ENCODE results near the gene EEF1G. TPM values are rescaled to one million over a fixed set of nuclear protein-coding genes. Genes with fewer than 3 reads are reported as not detected.
A peak's percentile ranks its signal among the peaks of the same experiment; 100 is the strongest.

Gene EEF1G
- total and polyA plus RNA-seq, 9 of the 15 experiments (the other 6 are each of a cell fraction or from before 2014, with no cell fraction given), result 985 to 2,349 (median 2,035) TPM

DNA sequence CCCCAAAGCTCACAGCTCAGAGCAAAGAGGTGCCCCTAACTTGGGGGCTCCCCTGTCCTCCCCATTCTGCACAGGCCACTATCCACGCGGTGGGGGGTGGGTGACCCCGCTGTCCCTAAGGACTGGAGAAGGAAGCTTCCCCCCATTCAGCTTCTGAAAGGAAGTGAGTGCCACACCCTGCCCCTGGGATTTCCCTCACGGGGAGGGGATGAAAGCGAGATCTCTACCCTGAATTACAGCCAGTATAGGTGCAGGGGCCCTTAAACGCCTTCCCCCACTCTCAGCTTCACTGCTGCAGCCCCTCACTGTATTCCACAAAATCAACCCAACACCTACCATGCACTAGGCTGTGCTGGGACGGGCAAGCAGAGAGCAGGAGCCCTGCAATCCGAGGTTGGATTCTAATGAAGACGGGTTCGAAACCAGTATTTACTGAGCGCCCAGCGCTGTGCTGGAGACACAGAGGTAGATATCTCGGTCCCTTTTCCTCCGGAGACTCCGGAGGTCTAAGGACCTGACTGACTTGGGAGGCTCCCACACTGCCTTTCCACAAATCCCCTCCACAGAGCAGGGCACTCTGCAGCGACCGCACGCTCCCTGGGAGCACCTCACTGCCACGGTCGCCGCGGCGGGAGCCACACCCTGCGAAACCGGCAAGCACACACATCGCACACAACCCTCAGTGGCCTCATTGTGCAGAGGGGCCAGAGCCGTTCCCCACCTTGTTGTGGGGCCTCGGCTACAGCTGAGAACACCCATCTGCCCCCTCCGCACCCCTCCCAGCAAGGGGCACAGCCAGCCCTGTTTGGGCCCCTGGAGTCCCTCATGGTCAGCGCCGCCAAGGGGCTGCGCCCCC lies 28.9 kb downstream of the EEF1G start (continued):
- TF ChIP-seq, protein P1, sequence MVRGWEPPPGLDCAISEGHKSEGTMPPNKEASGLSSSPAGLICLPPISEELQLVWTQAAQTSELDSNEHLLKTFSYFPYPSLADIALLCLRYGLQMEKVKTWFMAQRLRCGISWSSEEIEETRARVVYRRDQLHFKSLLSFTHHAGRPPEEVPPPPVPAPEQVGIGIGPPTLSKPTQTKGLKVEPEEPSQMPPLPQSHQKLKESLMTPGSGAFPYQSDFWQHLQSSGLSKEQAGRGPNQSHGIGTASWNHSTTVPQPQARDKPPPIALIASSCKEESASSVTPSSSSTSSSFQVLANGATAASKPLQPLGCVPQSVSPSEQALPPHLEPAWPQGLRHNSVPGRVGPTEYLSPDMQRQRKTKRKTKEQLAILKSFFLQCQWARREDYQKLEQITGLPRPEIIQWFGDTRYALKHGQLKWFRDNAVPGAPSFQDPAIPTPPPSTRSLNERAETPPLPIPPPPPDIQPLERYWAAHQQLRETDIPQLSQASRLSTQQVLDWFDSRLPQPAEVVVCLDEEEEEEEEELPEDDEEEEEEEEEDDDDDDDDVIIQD (CRISPR knock-in tag; IDR thresholded peaks at IDR 0.05), result no peak
- TF ChIP-seq CREBBP (IDR thresholded peaks at IDR 0.05; ENCODE audit: low read depth, low read length), result no peak
- TF ChIP-seq ZNF696 (CRISPR knock-in tag; conservative IDR thresholded peaks at IDR 0.05), result no peak
- no peak for TF ChIP-seq EHMT2 (IDR thresholded peaks at IDR 0.05)
- TF ChIP-seq, protein P2, sequence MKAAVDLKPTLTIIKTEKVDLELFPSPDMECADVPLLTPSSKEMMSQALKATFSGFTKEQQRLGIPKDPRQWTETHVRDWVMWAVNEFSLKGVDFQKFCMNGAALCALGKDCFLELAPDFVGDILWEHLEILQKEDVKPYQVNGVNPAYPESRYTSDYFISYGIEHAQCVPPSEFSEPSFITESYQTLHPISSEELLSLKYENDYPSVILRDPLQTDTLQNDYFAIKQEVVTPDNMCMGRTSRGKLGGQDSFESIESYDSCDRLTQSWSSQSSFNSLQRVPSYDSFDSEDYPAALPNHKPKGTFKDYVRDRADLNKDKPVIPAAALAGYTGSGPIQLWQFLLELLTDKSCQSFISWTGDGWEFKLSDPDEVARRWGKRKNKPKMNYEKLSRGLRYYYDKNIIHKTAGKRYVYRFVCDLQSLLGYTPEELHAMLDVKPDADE (conservative IDR thresholded peaks at IDR 0.05; ENCODE audit: control insufficient read depth, low read depth, low read length), result no peak
- TF ChIP-seq, protein P3, sequence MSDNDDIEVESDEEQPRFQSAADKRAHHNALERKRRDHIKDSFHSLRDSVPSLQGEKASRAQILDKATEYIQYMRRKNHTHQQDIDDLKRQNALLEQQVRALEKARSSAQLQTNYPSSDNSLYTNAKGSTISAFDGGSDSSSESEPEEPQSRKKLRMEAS (CRISPR knock-in tag; IDR thresholded peaks at IDR 0.05), result 0 out of 2 replicates have a peak, but pooled peaks have one; percentile 3
- TF ChIP-seq, protein P4, sequence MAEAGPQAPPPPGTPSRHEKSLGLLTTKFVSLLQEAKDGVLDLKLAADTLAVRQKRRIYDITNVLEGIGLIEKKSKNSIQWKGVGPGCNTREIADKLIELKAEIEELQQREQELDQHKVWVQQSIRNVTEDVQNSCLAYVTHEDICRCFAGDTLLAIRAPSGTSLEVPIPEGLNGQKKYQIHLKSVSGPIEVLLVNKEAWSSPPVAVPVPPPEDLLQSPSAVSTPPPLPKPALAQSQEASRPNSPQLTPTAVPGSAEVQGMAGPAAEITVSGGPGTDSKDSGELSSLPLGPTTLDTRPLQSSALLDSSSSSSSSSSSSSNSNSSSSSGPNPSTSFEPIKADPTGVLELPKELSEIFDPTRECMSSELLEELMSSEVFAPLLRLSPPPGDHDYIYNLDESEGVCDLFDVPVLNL (CRISPR knock-in tag; IDR thresholded peaks at IDR 0.05; ENCODE audit: low read depth), result no peak; the same call in 1 of the 2 replicates
- TF ChIP-seq YBX1 (IDR thresholded peaks at IDR 0.05), result no peak
- TF ChIP-seq, protein P5, sequence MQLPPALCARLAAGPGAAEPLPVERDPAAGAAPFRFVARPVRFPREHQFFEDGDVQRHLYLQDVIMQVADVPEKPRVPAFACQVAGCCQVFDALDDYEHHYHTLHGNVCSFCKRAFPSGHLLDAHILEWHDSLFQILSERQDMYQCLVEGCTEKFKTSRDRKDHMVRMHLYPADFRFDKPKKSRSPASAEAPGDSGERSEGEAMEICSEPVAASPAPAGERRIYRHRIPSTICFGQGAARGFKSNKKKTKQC (CRISPR knock-in tag; IDR thresholded peaks at IDR 0.05), result no peak
- no peak for TF ChIP-seq HEY1 (CRISPR knock-in tag; IDR thresholded peaks at IDR 0.05; ENCODE audit: borderline replicate concordance)
- TF ChIP-seq, protein P6, sequence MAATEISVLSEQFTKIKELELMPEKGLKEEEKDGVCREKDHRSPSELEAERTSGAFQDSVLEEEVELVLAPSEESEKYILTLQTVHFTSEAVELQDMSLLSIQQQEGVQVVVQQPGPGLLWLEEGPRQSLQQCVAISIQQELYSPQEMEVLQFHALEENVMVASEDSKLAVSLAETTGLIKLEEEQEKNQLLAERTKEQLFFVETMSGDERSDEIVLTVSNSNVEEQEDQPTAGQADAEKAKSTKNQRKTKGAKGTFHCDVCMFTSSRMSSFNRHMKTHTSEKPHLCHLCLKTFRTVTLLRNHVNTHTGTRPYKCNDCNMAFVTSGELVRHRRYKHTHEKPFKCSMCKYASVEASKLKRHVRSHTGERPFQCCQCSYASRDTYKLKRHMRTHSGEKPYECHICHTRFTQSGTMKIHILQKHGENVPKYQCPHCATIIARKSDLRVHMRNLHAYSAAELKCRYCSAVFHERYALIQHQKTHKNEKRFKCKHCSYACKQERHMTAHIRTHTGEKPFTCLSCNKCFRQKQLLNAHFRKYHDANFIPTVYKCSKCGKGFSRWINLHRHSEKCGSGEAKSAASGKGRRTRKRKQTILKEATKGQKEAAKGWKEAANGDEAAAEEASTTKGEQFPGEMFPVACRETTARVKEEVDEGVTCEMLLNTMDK (IDR thresholded peaks at IDR 0.05; ENCODE audit: borderline replicate concordance, insufficient read depth, low read depth, low read length, poor library complexity, severe bottlenecking), result no peak
- TF ChIP-seq U2AF1 (optimal IDR thresholded peaks at IDR 0.05; ENCODE audit: low read depth, low read length), result peak; percentile 11
- TF ChIP-seq, protein P7, sequence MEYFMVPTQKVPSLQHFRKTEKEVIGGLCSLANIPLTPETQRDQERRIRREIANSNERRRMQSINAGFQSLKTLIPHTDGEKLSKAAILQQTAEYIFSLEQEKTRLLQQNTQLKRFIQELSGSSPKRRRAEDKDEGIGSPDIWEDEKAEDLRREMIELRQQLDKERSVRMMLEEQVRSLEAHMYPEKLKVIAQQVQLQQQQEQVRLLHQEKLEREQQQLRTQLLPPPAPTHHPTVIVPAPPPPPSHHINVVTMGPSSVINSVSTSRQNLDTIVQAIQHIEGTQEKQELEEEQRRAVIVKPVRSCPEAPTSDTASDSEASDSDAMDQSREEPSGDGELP (CRISPR knock-in tag; IDR thresholded peaks at IDR 0.05; ENCODE audit: borderline replicate concordance), result 0 out of 2 replicates have a peak, but pooled peaks have one; percentile 4
- TF ChIP-seq MYC (IDR thresholded peaks at IDR 0.05; ENCODE audit: low read depth, low read length), result no peak
- peak; percentile 44; the same call in 1 of the 2 replicates for TF ChIP-seq MYC (CRISPR knock-in tag; IDR thresholded peaks at IDR 0.05; ENCODE audit: borderline replicate concordance, low read depth)
- TF ChIP-seq SIRT6 (IDR thresholded peaks at IDR 0.05; ENCODE audit: low read depth, low read length), result no peak
- TF ChIP-seq ZNF764 (CRISPR knock-in tag; IDR thresholded peaks at IDR 0.05; ENCODE audit: low read depth), result no peak

Measured in K562 (cell line).